Stimulated activated CD8-positive, alpha-beta memory T cell treated with anti-CD3 and anti-CD28 coated beads, Interleukin-2, amount 100 ng/mL, for 1 hour (primary cell): ENCODE data around the gene KAT7.
"Not testable (repeated sequence)": the region's sequence is repeated elsewhere in the genome, so short reads cannot be mapped to it uniquely, and the experiment has no call there.

Experiments
- DNase-seq, 2 donors: peaks; one replicate each; pipeline ENCODE4 v3.0.0-alpha.2; 2020; ENCODE audit warnings: low read depth in 2 of 2

KAT7 gene

DNA sequence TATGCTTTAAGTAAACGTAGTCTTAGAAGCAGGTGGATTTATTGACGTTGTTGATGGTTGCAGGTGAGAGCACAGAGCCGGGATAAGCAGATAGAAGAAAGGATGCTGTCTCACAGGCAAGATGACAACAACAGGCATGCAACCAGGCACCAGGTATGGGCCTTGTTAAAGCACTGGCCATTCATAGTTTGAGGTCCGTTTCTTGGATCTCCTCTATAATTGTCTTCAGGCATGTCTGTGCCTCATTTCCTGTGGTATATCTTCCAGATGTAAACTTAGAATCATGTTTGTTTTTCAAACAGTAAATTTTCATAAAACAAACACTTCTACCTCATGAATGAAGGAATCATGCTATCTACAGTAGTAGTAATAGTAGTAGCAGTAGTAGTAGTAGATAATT, 20.6 kb downstream of the KAT7 start:
- DNase-seq, result no peak

DNA sequence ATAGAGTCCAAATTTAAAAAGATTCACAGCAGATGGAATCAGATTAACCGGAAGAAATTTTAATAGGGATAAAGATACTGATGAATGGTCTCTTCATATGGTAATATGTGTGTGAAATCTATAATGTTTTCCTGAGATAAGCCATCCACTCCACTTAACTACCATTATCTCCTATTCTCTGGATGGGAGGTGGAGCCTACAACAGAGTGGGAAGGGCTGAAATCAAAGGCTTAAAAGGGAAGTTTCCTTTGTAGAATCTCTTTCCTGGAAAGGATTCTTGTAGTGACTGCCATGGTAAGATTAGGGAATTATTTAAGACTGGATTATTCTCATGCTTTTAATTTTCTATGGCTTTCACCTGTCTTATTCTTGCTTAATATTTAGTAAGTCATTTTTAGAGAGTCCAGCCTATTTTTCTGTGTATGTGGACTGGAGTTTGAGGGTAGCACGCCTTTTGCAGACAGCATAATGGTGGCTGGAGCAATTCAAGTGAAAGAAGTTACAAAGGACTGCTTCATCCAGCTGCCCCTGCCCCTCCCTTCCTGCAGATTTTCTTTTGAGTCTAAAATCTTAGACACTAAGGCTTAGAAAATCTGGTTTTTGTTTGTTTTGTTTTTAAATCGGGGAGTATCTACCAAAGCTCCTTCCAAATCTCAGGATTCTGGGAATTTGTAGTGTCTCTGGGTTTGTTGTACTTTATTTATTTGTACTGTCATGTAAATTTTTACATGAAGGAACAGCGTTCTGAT, 26.5 kb downstream of the KAT7 start:
- no peak for DNase-seq

DNA sequence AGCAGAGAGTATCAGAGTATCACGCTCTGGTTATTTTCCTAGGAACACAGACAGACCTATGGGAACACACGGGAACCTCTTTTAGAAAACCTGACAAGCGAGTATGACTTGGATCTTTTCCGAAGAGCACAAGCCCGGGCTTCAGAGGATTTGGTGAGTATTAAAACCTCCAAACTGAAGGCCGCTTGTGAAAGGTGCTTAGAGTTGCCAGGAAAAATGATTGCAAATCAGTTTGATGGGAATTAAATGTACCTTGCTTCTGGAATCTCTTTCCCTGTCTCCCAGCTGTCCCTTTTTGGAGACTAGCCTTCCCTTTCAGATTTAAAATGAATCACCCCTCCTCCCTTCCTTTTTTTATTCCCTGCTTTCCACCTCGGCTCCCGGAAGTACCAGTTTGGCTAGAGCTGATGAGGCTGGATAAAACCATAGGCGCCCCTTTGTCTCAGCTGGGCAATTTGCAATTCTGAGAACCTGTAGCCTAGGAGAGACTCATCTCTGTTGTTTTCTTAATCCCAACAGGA, 27.3 kb downstream of the KAT7 start:
- DNase-seq, result no peak

DNA sequence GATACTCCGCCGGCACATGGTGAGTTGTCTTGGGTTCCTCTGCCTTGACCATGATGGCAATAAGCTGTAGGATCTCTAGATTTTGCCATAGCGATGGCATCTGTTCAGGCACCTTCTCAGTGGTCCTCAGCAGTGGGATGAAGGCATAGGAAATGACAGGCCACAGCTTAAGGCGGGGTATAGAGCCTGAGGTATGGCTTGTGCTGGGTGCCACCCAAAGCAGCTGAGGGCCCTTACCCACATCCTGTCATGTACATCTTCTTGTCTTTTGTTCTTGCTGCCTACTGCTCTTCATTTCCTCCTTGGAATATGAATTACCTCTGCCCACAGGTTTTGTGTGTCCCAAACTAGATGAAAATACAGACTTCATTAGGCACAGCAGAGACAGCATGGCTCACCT, 29.5 kb downstream of the KAT7 start:
- peak; percentile 14 to 28 for DNase-seq

DNA sequence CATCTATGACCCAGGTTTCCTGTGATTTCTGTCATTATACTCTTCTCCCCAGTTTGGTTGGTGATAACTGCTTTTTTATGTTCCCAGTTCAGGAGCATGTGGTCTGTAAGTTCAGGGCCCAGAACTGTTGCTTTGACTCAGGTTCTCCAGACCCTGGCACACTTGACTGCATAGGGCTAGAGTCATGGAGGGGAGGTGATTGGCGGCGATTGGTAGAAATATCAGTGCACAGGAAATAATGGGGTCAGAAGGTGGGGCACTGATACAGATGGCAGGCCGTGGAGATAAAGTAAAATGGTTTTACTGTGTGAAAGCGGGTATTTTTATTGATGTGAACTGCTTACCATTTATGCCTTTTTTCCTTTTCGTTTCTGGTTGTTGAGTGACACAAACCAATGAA, 30.7 kb downstream of the KAT7 start:
- DNase-seq, result no peak

DNA sequence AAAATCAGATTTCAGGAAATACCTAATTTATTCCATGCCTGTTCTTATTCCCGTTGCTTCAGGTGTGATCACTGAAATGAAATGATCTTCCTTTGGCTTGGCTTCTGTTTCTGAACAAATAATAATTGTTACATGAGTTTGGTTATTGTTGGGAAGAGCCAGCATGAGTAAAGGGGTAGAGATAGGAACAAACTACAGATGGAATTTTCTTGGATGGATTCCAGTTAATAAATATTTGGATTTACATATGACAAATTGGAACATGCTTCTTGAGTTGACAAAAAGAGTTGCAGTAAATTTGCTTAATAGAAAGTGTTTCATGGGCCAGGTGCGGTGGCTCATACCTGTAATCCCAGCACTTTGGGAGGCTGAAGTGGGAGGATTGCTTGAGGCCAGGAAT, 31.2 kb downstream of the KAT7 start:
- DNase-seq, result no peak

DNA sequence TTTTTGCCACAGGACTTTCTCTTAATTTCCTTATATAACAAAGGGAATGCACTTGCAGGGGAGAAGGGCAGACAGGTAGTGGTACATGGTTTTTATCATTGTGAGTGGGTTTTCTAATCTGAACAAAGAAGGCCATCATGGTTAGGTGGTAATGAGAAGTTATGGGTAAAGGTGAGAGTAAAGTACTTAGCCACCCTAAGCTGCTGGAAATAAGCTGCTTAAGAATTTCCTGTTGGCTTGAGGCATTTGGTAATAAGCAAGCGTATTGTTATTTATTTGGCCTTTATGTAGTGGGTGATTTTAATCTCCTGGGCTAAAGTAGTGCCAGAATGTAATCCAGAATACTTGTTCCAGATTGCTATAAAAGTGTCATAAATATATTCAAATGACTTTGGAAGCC, 32.3 kb downstream of the KAT7 start:
- no peak for DNase-seq

DNA sequence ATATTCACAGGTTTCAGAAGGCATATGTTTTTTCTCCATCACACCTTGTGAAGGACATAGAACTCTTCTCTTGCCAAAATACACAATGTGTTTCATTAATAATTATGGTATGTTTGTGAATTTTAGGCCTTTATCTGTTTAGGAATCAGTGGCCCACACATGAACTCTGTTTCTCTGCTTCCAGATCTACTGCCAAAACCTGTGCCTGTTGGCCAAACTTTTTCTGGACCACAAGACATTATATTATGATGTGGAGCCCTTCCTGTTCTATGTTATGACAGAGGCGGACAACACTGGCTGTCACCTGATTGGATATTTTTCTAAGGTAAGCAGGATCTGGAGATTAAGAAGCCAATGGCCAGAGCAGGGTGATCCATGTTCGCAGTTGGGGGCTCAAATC, 33.0 kb downstream of the KAT7 start:
- no peak for DNase-seq

DNA sequence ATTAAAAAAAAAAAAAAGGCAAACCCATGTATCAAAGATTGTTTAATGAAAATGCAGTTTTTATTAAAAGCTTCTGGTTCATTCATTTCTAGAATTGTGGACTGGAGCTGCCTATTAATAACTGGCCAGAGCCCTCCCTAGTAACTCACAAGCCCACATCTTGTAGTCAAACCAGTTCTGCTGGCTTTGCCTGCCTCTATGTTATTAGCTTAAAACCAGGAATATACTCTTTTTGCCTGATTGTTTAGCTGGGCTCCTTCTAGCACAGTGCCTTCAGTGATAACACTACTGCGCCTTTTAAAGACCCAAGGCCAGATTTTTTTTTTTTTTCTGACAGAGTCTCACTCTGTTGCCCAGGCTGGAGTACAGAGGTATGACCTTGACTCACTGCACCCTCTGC, 33.4 kb downstream of the KAT7 start:
- DNase-seq, result no peak

DNA sequence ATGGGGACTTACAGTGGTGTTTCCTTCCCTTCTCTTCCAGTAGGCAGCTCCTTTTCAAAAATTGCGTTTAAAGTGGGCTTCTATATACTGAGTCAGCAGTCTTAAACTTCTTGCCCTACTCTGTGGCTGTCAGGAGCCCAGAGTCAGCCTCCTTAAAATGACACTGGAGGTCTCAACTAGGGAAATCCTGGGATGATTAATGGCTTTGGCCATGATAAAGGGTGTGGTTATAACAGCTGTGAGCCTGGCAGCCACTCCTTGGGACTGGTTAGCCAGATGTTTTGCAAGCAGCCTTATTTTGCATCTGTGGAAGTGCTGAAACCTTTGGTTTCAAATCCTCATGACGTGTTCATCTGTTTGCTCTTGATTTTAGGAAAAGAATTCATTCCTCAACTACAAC, 34.3 kb downstream of the KAT7 start:
- no peak for DNase-seq

DNA sequence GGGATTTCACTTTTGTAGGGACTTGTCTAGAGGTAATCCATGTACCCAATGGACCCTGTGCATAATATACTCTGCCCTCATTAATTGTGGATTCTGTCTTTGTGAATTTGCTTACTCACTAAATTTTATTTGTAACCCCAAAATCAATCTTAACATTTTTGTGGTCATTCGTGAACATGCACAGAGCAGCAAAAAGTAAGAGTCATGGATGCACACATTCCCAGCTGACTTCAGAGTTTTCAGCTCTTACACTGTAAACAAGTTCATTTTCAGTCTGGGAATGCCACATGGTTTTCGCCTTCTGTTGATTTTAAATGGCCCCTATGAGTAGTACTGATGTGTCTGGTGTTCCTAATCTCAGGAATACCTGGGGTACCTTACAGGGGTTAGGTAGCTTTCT, 35.1 kb downstream of the KAT7 start:
- no peak for DNase-seq

DNA sequence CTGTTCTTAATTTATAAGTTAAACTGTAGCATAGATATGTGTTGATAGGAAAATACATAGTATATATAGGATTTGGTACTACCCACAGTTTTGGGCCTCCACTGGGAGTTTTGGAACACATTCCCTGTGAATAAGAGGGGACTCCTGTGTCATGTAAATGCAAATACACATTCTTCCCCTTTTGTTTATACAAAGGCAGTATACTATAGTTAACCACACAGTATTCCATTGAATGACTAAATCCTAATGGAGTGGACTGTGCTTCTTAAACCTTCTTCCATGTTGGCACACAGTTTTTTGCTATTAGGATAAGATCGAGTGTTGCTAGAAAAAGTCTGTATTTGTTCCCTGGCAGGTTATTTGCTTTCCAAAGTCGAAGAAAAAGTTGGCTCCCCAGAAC, 37.2 kb downstream of the KAT7 start:
- DNase-seq, result no peak

DNA sequence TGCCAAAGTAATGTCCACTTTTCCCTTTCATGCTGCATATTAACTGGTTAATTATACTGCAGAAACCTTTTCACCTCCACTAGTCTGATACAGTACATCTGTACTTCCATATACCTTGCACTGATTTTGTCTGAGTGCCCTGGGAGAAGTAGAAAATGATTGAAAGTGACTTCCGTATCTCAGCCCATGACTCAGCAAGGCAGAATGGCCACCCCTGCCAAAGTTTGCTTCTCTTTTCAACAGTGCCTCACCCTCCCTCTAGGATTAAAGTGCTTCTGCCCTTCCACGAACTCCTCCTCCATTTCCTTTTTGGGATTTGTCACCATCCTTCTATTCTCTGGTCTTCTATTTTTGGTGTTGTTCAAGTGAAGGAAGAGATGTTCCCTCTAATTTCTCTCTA, 39.8 kb downstream of the KAT7 start:
- DNase-seq, result not testable (repeated sequence)

DNA sequence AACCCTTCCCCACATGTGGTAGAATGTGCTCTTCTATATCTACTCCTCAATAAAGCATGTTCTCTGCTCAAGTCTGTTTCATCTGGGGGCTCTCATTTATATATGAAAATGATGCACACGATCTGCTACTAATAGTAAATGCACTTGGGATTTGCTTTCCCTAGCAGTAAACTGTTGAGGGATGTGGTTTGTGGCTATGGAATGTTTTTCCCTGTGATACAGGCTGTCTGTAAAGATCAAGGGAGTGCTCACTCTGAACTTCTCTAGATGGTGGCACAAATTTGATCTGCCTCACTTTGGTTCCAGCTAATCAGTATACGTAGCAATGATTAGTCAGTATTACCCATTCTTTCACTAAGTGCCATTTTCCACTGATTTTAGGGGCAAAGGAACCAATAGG, 40.5 kb downstream of the KAT7 start:
- DNase-seq, result no peak

DNA sequence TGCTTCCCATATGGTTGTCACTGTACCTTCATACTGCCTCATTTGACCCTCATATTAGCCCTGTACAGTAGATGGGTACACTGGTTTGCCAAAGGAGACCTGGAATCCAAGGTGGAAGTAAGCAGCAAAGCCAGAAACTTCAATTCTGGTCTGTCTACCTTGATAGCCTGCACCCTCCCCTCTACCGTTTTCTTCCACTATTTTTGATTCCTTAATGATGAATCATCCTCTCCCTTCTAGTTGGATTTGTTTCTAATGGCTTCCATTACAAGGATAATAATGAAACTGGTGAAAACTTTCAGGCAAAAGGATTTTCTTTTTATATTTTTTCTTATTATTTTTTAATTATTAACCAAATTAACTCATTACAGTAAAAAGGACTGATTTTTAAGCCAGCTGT, 42.1 kb downstream of the KAT7 start:
- no peak for DNase-seq

DNA sequence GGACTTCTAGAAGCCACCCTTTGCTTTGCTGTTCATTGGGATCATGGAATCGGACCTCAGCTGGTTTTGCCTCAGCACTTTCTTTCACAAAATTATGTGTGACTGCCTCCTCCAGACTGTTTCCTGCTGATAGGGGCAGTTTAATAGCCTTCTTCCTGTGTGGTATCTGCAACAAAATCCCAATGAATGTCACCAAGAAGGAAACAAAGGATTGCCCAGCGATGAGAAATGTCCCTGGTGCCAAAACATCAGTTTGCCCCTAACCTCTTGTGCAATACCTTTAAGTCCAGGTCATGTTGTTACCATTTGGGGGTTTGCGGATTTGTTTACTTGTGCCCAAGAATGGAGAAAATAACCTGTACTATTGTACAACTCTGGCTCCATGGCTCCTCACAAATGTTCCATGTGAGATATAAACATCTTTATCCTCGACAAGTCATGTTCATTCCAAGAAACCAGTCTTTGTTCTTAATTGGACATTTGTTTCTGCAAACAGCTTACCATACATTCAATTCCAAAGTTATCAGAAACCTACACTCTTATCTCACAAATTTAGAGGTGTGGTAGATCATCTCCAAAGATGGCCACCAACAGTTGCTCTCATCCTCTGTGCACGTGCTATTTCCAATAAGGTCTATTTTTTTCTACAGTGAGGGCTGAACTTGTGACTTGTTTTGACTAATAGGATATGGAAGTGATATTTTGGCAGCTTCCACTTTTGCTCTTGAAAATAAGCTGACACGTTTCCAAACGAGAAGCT, 44.5 kb downstream of the KAT7 start:
- DNase-seq, result no peak

DNA sequence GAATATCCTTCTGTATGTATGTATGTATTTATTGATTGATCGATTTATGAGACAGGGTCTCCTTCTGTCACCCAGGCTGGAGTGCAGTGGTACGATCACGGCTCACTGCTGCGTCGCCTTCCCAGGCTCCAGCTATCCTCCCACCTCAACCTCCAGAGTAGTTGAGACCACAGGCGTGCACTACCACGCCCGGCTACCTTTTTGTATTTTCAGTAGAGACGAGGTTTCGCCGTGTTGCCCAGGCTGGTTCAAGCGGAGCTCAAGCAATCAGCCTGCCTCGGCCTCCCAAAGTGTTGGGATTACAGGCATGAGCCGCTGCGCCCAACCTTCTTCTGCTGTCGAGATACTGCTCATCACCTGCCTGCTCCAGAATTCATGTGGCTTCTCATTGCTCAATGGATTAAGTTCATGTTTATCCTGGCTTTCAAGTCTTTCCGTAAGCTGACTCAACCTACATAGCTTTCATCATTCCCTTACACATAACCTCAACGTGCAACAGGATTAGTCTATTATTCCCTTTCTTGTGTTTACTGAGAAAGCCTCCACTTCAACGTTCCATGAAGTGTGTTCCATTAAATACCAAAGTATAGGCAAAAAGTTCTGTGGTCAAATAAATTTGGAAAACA, 45.8 kb downstream of the KAT7 start:
- no peak for DNase-seq

DNA sequence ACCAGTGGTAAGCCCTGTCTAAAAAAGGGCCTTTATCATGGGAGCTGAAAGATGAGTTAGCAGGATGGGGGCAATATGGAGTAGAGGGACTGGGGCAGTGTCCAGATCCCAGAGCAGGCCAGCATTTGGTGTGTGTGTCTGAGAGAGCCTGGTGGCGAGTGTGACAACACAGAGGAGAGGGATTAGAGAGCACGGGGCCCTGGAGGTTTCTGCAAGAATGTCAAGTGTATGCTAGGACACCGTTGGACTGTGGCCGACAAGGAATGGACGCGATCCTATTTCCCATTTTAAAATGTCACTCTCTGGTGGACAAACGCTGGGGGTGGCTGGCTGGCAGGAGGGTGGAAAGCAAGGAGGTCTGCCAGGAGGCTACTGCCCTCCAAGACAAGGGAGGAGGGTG, 47.0 kb downstream of the KAT7 start:
- no peak for DNase-seq

DNA sequence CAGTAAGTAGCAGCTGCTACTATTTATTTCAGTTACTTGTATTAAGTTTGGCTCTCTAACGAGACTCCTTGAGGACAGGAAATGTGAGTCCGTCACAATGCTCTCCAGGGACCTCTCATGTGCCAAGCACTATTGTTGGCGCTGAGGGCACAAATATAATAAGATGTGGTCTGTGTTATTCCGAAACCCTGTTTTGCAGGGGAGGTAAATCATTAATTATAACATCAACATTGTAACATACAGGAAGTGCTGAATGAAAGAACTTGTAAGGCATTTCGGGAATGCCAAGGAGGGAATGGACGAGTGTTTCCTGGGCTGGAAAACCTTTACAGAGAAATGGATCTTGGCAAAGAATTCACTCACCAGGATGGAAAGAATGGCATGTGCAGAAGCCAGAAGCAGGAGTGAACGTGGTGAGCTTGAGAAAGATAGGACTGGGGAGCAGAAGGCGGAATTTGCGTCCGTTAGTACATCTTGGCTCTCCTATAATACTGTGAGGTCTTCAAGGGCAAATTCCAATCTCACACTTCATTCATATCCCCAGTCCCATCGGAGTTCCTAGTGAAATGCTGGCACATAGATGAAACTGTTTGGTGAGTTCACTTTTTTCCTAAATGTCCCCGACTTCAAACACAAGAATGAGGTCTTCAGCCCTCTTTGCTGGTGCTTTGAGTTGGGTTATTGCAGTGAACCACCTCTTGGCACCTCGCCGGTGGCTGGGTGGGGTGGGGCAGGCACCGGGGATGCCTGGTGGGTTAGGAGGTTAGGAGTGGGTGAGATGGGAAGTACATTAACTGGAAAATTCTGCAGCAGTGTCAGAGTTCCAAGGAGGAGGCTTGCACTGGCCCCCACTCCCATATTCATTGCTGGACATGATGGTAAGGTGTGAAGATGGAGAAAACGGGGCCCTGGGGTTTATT, 47.9 kb downstream of the KAT7 start:
- no peak for DNase-seq

DNA sequence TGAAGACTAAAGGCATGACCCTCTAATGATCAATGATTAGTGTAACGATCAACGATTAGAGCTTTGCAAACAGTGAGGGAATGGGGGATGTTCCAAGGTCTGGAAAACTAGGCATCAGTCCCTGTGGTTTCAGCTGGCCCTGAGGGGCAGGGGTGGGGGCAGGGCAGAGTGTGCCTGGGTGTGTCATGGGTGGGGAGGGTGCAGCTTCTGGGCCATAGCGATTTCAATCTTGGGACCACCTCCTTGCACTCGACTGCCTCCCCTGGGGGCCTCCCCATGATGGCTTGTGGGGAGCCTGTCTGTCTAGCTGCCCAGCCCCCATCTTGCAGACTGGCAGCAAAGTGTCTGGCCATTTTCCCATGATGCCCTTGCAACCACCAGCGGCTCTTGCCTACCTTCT, 51.0 kb downstream of the KAT7 start:
- DNase-seq, result no peak

DNA sequence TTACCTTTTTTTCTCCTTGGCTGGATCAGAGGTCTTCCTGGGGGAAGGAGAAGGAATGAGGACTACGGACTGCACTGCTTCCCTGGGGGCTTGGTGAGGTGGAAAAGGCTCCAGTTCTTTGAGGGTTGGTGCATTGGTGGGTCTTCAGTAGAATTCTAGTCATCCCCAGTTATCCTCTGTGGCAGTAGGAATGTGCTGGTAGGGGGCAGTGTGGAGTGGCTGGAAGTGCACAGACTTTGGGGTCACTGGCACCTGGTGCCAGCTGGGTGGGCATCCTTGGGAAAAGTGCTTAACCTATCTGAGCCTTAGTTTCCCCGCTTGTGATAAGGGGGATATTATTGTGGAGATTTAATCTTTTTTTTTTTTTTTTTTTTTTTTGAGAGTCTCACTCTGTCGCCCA, 53.1 kb downstream of the KAT7 start:
- no peak for DNase-seq

DNA sequence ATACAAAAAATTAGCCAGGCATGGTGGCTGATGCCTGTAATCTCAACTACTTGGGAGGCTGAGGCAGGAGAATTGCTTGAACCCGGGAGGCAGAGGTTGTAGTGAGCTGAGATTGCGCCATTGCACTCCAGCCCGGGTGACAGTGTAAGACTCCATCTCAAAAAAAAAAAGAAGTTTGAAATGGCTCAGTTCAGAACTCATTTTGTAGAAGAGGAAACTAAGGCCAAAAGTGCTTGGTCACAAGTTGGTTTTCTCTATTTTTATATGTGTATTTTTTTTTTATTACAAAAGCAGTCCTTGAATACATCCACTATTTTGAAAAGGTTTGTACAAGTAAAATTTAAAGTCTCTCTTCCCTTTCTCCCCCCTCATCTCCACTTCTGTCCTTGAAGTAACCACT, 53.9 kb downstream of the KAT7 start:
- DNase-seq, result no peak
